Measurements from ENCODE around the gene RSAD1.

DNA sequence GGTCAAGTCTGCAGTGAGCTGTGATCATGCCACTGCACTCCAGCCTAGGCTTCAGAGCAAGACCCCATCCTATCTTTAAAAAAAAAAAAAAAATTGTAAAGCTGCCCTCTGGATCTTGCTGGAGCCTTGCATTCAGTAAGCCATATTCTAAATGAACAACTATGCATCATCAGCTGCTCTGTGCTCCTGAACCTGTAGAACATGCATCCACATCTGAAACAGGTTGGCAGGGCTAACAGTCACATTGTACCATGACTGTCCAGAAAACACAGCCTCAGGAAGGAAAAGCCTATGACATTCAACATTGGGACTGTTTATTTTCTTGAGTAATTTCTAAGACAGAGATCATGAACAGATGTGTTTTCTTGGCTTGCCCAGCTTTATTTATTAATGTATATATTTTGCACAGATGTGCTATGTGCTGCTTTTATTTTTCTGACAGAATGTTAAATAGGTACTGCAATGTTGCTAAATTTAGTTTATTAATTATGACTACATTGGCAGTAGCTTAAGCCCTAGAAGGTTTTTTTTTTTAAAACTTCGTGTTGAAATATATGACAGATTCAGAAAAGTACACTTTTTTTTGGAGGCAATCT, 32.8 kb upstream of the RSAD1 start:
- TF ChIP-seq, protein P1, sequence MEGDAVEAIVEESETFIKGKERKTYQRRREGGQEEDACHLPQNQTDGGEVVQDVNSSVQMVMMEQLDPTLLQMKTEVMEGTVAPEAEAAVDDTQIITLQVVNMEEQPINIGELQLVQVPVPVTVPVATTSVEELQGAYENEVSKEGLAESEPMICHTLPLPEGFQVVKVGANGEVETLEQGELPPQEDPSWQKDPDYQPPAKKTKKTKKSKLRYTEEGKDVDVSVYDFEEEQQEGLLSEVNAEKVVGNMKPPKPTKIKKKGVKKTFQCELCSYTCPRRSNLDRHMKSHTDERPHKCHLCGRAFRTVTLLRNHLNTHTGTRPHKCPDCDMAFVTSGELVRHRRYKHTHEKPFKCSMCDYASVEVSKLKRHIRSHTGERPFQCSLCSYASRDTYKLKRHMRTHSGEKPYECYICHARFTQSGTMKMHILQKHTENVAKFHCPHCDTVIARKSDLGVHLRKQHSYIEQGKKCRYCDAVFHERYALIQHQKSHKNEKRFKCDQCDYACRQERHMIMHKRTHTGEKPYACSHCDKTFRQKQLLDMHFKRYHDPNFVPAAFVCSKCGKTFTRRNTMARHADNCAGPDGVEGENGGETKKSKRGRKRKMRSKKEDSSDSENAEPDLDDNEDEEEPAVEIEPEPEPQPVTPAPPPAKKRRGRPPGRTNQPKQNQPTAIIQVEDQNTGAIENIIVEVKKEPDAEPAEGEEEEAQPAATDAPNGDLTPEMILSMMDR (IDR thresholded peaks at IDR 0.05), result no peak
- no peak for TF ChIP-seq POLR2A (IDR thresholded peaks at IDR 0.05)

All from body of pancreas (tissue), 4 donors.